Medulla oblongata (tissue), 1 donor: Measurements from ENCODE around the gene RPS10.

Source experiments
- DNase-seq: peaks from one replicate; pipeline ENCODE4 v3.0.0-alpha.2; 2015; ENCODE audit errors: extremely low spot score

The RPS10 gene

DNA sequence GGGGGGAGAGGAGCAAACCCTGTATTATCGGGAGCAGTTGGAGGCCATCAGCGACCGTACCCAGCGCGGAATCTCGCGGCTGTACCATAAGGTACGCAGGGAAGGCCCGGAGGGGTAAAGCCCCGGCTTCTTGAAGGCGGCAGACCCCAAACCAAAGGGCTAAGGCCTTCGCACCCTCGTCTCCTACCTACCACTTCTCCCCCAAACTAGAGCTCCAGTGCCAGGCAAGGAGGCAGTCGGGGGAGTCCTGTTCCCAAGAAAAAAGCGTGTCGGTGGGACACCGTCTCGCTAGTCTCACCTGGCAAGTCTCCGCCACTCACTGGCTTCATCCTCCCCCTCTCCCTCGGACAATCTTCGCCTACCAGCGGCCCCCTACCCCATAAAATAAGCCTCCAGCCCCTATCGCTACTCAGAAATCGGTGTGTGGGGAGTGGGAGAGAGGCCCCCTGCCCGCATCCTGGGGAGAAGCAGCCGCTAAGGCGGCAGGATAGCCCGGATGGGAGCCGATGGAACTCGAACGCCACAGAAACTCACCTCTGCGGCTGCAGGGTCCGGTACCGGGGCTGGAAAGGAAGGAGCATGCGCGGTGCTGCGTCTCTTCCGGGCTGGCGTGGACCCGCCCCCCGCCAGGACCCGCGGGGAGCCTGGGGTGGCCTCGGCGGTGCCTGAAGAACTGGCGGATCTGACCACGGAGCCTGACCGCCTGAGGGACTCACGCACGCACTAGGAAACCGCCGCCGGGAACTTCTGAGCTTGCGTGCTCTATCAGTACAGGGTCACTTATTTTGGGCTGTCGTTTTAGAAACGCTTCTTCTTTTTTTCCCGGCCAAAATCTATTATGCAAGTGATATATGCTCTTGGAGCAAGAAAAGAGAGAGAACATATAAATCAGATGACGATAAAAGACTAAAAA is at the start of gene RPS10:
RPS10 (minus strand) TSS at position 572 of the 913 bp plus-strand sequence. CDS start 848 bp downstream, outside the sequence.
- DNase-seq = peak; percentile 93

DNA sequence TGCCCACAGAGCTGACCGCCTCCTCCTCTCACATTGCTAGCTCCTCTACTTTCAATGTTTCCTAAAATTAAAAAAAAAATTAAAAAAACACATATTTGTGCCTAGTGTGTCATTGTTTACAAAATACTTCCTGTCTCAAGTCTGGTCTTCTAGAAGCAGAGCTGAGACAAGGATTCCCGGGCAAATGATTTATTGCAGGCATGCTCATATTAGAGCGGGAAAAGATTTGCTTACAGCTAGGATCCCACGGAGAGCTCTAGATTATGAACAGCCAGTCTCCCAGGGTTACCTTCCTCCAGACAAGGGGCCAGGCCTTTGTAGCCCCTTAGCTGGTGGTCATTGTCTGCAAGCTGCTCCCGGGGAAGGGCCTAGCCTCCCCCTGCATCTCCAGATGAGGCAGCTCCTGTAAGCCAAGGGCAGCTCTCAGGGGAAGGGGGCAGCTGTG is 49.4 kb upstream of the RPS10 start:
- no peak for DNase-seq

DNA sequence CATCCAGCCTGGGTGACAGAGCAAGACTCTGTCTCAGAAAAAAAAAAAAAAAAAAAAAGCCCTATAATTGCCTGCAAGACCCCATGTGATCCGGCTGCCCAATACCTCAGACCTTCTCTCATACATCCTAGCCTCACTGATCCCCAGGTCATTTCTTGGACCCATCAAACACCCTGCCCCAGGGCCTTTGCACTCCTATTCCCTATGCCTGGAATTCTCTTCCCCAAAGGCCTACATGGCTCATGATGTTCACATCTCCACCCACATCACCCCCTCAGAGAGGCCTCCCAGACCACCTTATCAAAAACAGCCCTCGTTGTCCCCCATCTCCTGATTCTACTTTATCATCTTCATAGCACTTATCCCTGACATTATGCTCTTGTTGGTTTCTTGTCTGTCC is 48.9 kb upstream of the RPS10 start:
- DNase-seq = no peak

GRCh38 chr6:34473967-34474366 is 48.1 kb upstream of the RPS10 start:
- DNase-seq = no peak

DNA sequence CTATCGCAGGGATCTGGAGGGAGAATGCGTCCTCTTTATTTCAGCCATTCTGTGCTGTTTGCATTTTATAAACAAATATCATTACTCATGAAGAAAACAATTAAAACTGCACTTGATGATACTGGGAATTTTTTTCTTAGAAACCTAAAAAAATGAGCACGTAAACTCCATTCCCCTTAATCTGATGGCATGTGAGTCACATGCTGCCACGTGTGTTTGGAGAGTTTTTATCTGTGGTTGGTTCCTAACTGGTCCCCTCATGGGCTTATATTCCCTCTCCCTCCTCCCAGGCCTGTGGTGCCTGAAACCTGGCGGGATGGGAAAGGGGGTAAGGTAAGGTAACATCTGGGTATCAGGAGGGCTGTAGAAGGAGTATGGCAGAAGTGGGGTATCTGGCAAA is 46.6 kb upstream of the RPS10 start:
- DNase-seq = no peak

DNA sequence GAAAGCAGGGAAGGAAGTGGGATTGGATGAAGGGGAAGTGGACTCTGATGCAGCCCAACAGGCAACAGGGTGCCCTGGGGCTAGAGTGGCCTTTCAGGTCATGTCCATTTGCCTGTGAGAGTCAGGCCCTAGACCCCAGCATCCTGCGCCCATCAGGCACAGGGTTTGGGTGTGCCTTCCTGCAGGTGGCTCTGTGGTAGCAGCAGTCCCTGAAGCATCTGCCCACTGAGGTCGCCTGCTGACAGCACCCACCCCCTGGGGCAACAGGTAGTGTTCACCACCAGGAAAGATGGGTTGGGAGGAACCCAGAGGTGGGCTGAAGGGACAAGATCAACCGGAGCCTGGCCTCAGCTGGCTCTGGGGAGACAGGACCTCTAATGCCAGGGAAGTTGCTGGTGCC is 43.6 kb upstream of the RPS10 start:
- no peak for DNase-seq

DNA sequence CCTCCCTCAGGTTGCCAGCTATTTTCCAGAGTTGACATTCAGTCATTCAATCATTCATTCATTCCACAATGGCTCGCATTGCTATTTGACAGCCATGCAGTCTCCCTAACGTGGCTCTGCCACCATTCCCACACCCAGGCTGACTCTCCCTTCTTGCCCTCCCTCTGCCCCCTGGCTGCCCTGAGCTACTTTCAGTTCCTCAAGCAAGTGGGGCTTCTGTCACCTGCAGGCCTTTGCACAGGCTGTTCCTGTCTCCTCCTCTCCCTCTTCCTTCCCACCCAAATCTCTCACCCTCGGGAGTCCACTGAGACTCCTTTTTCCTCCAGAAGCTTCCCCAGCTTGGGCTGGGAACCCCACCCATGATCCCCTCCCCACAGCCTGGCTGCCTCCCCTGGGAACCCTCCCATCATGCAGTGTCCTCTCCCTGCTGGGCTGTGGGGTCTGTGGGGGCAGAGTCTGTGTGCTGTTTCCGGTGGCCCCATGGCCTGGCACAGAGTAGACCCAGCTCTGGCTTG is 42.6 kb upstream of the RPS10 start:
- DNase-seq = no peak

- no peak for DNase-seq
These were observed 40.6 kb upstream of the RPS10 start for GRCh38 chr6:34466242-34467185.

DNA sequence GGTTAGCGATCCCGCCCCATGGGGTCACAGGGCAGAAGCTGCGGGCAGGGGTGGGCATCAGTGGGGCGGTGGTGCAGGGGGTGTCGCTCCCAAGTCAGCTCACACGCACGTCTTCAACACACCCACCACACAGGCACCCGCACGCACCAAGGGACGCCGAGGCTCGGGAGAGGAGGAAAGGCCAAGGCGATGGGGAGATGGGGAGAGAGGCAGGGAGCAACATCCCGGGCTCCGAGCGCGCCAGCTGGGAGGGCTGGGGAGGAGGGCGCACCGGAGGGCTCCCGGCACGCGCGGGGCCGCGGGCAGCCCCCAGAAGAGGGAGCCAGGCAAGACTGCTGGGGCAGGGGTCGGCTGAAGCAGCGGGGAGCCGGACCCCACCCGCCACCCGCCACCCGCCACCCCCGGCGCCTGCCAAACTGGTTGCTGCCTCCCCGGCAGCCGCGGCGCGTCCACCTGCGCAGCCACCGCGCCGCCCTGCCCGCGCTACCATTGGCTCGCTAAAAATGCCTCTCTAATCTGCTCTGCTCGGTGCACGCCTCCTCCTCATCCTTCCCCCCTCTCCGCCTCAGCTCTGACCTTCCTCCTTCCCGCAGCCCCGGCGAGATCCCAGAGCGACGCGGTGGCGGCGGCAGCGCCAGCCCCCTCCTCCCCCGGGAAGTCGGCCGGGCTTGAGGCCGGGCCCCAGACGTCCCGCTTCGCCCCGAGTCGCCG is 39.8 kb upstream of the RPS10 start, which contains the start of gene PACSIN1:
PACSIN1 (plus strand) TSS at position 546 of the 711 bp plus-strand sequence. CDS start 60,230 bp downstream, outside the sequence.
- no peak for DNase-seq

DNA sequence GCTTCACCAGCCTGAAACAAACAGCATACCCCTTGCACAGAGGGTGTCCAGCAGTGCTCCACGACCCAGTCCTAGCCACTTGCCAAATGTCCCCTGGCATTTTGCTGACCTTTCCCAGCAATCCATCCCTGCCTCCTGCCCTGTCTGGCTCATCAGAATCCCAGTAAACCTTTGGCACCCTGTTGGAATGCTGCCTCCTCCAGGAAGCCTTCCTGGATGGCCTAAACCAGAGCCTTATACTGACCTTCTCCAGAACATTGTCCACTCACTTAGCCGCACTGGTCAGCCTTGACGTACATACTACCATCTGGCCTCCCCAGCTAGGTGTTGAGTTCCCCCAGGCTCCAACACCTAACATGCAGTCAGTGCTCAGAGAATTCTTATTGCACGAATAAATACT is 38.0 kb upstream of the RPS10 start:
- no peak for DNase-seq

- DNase-seq = no peak
These were observed 37.4 kb upstream of the RPS10 start for GRCh38 chr6:34463299-34463698.

GRCh38 chr6:34462551-34462971 is 36.7 kb upstream of the RPS10 start:
- DNase-seq = no peak

DNA sequence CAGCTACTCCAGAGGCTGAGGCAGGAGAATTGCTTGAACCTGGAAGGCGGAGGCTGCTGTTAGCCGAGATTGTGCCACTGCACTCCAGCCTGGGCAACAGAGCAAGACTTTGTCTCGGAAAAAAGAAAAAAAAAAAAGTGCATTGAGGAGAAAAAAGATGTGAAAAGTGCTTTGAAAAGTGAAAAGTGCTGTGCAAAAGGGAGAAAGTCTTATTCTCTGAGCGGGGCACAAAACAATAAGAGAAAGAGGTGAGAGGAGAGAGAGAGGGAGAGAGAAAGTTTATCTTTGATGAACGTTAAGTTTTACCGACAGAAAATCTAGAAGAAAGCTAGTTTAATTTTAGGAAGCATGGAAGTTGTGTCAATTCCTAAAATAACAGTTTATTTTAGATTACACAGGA is 36.1 kb upstream of the RPS10 start:
- no peak for DNase-seq

- no peak for DNase-seq
These were observed 35.1 kb upstream of the RPS10 start for GRCh38 chr6:34460796-34461507.

DNA sequence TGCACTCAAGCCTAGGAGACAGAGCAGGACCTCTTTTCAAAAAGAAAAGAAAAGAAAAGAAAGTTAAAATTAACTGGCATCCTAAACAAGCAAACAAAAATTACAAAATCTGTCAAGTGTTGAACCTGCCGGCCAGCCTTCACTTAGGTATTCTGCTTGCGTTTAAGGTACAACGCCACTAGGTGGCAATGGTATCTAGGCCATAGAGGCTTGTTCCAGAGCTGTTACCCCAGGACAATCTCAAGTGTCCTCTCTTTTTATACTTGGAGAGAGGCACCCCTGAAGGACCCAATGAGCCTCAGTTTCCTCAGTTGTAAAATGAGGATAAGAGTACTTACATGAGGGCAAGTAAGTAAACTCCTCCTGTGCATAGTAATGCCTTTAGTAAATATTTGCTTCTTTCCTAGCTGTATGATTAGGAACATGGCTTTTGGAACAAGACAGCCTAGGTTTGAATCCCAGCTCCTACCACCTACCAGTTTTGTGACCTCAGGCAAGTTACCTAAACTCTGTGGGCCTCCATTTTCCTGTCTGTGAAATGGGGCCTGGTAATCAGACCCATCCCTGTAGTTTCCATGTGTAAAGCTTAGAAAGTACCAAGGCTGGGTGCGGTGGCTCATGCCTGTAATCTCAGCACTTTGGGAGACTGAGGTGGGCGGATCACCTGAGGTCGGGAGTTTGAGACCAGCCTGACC is 34.2 kb upstream of the RPS10 start:
- DNase-seq = peak; percentile 36

GRCh38 chr6:34457742-34458735 is 32.2 kb upstream of the RPS10 start:
- DNase-seq = no peak

DNA sequence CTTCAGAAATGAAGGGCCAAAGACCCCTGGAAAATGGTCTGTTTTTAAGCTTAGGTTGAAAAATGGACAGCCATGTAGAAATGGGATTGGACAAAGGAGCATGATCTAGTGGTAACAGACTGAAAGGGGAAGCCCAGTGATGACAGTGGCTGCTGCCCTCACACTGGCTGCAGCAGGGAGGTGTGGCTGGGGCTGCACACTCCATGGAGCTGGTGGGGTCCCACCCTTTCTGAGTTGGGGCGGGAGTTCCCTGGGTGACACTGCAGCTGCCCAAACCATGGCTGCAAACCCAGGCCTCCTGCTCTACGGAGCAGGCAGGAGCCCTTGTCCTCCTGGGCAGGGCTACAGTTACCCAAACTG is 31.5 kb upstream of the RPS10 start:
- no peak for DNase-seq

GRCh38 chr6:34455831-34456230 is 30.0 kb upstream of the RPS10 start:
- DNase-seq = no peak

DNA sequence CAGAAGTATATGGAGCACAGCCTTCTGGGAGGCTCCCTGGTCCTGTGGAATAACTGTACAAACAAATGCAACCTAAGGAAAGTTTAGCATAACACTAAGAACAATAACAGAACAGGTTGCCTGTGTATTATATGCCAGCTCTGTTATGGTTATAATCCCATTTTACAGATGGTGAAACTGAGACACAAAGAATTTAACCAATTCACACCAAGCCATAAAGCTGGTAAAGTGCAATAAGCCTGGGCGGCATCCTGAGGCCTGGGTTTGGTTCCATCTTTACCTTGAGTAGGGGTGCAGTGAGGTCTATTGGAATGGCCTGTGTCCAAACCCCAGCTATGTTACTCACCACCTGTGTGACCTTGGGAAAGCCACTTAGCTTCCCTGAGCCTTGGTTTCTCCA is 25.3 kb upstream of the RPS10 start:
- DNase-seq = no peak
